HG03439 (cell line): Measurements from ENCODE around the gene CEP250.

ENCODE experiments used
- ATAC-seq: cut with Tn5 transposase; IDR thresholded peaks from one replicate; pipeline ENCODE4 v1.9.1; 2021; ENCODE audit warnings: mild to moderate bottlenecking, moderate library complexity; ENCODE audit not compliant: unreplicated experiment

Gene CEP250

GRCh38 chr20:35556871-35557270, 101.5 kb downstream of the CEP250 start:
- no peak for ATAC-seq

DNA sequence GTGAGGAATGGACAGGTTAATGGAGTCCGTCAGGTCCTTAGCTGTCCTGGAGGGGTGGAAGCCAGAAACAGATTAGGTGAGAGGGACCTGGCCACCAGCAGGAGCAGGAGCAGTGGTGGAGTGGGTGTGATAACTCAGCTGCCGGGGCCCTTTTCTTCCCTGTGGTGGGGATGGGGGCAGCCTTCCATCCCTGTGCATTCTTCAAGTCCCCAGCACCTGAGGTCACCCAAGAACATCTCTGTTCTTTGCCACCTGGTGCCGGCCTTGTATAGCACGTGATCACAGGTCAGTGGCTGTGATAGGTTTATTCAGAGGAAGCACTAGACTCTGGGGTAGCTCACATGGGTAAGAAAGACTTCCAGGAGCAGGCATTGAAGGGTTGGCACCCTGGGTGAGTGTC, 103.1 kb downstream of the CEP250 start:
- no peak for ATAC-seq

- no peak for ATAC-seq
Measured at GRCh38 chr20:35559042-35559693, 103.8 kb downstream of the CEP250 start.

DNA sequence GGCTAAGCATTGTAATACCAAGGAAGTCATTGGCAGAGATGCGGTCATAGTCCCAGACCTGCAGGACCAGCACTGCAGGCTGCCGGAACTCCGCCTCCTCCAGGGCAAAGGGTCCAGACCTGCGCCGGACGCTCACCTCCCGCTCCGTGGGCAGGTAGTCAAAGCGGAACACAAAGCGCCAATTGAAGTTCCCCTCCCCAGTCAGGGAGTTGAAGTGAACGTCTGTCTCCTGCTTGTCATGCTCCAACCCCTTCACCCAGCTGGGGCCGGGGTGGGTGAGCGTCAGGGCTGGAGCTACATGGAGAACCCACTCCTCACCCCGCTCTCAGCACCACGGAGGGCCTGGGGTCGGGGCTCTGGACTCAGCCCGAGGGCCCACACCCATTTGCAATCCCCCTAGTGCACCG, 104.7 kb downstream of the CEP250 start:
- no peak for ATAC-seq

DNA sequence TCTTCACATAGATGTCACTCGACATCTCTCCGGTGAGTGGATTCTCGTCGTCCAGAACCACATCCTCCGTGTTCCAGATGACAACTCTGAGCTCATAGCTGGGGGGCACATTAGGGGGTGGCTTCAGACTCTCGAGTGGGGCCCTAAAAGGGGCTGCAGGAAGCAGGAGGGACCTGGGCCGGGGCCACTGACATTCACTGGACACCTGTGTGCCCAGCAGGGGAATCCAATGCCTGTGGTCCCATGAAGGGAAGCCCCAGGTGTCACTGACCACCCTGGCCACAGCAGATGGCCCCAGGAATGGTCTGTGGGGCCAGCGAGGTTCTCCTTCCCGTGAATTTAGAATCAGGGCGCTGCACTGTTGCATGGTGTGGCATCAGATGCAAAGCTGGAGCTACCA, 105.1 kb downstream of the CEP250 start:
- ATAC-seq, result no peak

- no peak for ATAC-seq
Measured at GRCh38 chr20:35561268-35561667, 105.9 kb downstream of the CEP250 start.

GRCh38 chr20:35561671-35562070, 106.3 kb downstream of the CEP250 start:
- no peak for ATAC-seq

- no peak for ATAC-seq
Measured at GRCh38 chr20:35562541-35563110, 107.2 kb downstream of the CEP250 start.

DNA sequence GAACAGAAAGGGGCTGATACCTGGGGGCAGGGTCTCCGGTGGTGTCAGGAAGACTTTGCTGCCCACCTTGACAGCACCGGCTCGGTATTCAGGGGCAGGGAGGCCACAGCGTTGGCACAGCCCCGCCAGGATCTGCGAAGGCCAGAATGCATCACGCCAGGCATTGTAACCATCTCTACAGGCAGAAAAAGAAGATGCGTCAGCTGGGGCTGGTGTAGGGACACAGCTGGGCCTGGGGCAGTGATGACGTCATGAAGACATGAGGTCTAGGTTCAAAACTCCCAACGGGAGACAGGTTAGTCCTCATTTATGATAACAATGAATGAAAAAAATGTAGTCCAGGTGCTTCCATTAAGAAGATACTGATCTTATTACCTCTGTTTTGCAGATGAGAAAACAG, 108.4 kb downstream of the CEP250 start:
- no peak for ATAC-seq

DNA sequence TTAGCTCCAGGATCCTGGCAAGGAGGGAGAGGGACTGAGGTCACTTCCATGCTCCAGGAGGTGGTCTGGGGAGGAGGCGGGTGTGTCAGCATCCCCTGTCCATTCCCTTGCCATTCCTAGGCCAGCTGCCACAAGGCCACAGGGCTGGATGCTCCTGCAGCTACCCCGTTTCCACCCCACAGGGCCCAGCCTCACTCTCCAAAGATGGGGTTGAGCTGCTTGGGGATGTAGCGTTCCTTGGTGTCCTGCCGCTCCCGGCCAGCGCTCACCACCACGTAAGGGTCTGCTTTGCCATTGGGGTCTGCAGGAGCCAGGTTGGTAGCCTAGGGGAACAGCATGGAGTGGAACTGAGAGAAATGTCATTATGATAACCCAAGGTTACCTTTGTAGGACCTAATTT, 109.5 kb downstream of the CEP250 start:
- no peak for ATAC-seq

- no peak for ATAC-seq
Measured at GRCh38 chr20:35568645-35569044, 113.2 kb downstream of the CEP250 start.
